Loucy (cell line): ENCODE data around the gene DLGAP1.

Experiments used
- CTCF ChIP-seq: fragments of 200-600 bp; sonication (generic); conservative IDR thresholded peaks from 2 replicates; pipeline ENCODE4 v1.5.1; 2014; ENCODE audit warnings: mild to moderate bottlenecking, antibody characterized with exemption, low read length
- EZH2phosphoT487 ChIP-seq: fragments of 200-600 bp; IDR thresholded peaks from 2 replicates; pipeline ENCODE4 v1.6.1; 2018; ENCODE audit warnings: antibody characterized with exemption, mild to moderate bottlenecking, moderate library complexity, borderline replicate concordance

DNA sequence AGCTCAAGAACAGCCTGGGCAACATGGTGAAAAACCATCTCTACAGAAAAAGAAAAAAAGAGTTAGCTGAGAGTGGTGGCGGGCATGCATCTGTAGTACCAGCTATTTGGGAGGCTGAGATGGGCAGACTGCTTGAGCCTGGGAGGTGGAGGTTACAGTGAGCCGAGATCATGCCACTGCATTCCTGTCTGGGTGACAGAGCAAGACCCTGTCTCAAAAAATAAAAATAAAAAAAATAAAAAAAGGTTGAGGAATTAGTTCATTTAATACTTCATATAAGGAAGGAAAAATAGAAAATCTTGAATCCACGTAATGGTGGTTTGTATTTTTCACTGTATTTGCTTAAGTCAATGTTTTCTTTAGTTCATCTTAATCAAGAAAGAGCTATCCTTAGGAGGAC lies 763.4 kb downstream of the DLGAP1 start:
- no peak for TF ChIP-seq CTCF
- TF ChIP-seq EZH2phosphoT487 = no peak
